ENCODE data around the gene MTARC2. TPM values are rescaled to one million over a fixed set of nuclear protein-coding genes. Genes with fewer than 3 reads are reported as not detected.

The MTARC2 gene
- total and polyA plus RNA-seq, 7 donors: 4.8 to 22.7 (median 11.9) TPM

GRCh38 chr1:220828950-220829586 is 80.9 kb downstream of the MTARC2 start:
- 87 to 92% methylated on average over 4 of the region's 4 CpGs for WGBS, 2 donors

GRCh38 chr1:220833436-220833835 is 85.3 kb downstream of the MTARC2 start:
- WGBS, 2 donors: 84 to 90% methylated on average over 2 of the region's 2 CpGs

More at GRCh38 chr1:220828950-220829586, 80.9 kb downstream of the MTARC2 start:
- Histone ChIP-seq H3K4me3 (no peak overlapping the region), H3K9me3 (no peaks in the 10 kb centered on the region), H3K27ac (peak overlapping the region in 3 of 4 donors; percentile 17 to 58 (median 49)), H3K36me3 (no peaks in the 10 kb centered on the region), H3K4me1 (peaks cover 0 to 67% (median 48%) of the 10 kb centered on the region in 4 donors), H3K27me3 (no peaks in the 10 kb centered on the region)
- intact Hi-C loops (cut with DNase I): no loop called here
- no peak for TF ChIP-seq POLR2AphosphoS5 (IDR thresholded peaks at IDR 0.05)
- no peak for TF ChIP-seq POLR2A (IDR thresholded peaks at IDR 0.05)
- no peak for TF ChIP-seq CTCF (IDR thresholded peaks at IDR 0.05)
- TF ChIP-seq EP300 (IDR thresholded peaks at IDR 0.05): no peak
- no peak for DNase-seq

More at GRCh38 chr1:220833436-220833835, 85.3 kb downstream of the MTARC2 start:
- intact Hi-C loops (cut with DNase I): no loop called here
- no peak overlapping the region for H3K4me3 ChIP-seq
- no peaks in the 10 kb centered on the region for H3K36me3 ChIP-seq
- peak overlapping the region in 3 of 4 donors; percentile 19 to 46 (median 42) for H3K27ac ChIP-seq
- peaks cover 0 to 41% (median 29%) of the 10 kb centered on the region in 4 donors for H3K4me1 ChIP-seq
- H3K9me3 ChIP-seq: no peaks in the 10 kb centered on the region
- DNase-seq: no peak
- no peaks in the 10 kb centered on the region for H3K27me3 ChIP-seq
- TF ChIP-seq POLR2AphosphoS5 (IDR thresholded peaks at IDR 0.05) (no peak), POLR2A (IDR thresholded peaks at IDR 0.05) (no peak), CTCF (IDR thresholded peaks at IDR 0.05) (no peak), EP300 (IDR thresholded peaks at IDR 0.05) (no peak)

Other genes with a start within 250 kb of the MTARC2 start
- gene MARK1, start 220.2 kb upstream of the MTARC2 start, total RNA-seq: 10 to 100 TPM in 3 of 4 donors, 1 to 10 TPM in 1; 9.3 to 15.0 (median 10.9) TPM
- 1 to 10 TPM in 1 of 3 donors, under 1 TPM in 2; 0.60 to 4.3 (median 0.92) TPM for gene MARK1, start 220.2 kb upstream of the MTARC2 start, polyA plus RNA-seq
- gene C1orf115, start 58.0 kb upstream of the MTARC2 start, total RNA-seq: 1 to 10 TPM; 3.9 to 8.9 (median 7.4) TPM
- gene C1orf115, start 58.0 kb upstream of the MTARC2 start, polyA plus RNA-seq: 100 to 1,000 TPM in 2 of 3 donors, 10 to 100 TPM in 1; 33.7 to 197 (median 114) TPM
- 10 to 100 TPM in 2 of 4 donors, 1 to 10 TPM in 2; 5.3 to 13.2 (median 8.6) TPM for gene MTARC1, start 38.6 kb downstream of the MTARC2 start, total RNA-seq
- 10 to 100 TPM in 2 of 3 donors, 1 to 10 TPM in 1; 8.6 to 31.4 (median 15.6) TPM for gene MTARC1, start 38.6 kb downstream of the MTARC2 start, polyA plus RNA-seq
- gene HLX, start 131.1 kb downstream of the MTARC2 start, total RNA-seq: 10 to 100 TPM; 28.2 to 53.5 (median 37.8) TPM
- 10 to 100 TPM in 1 of 3 donors, 1 to 10 TPM in 1, under 1 TPM in 1; 0.92 to 10.7 (median 9.0) TPM for gene HLX, start 131.1 kb downstream of the MTARC2 start, polyA plus RNA-seq

Data from sigmoid colon (tissue), 7 donors.